ENCODE measurements around the gene HEPHL1. TPM values are rescaled to one million over a fixed set of nuclear protein-coding genes. Genes with fewer than 3 reads are reported as not detected.
A peak's percentile ranks its signal among the peaks of the same experiment; 100 is the strongest.

The HEPHL1 gene
- polyA plus RNA-seq, 3 donors = 0.09 TPM; not detected in 2

DNA sequence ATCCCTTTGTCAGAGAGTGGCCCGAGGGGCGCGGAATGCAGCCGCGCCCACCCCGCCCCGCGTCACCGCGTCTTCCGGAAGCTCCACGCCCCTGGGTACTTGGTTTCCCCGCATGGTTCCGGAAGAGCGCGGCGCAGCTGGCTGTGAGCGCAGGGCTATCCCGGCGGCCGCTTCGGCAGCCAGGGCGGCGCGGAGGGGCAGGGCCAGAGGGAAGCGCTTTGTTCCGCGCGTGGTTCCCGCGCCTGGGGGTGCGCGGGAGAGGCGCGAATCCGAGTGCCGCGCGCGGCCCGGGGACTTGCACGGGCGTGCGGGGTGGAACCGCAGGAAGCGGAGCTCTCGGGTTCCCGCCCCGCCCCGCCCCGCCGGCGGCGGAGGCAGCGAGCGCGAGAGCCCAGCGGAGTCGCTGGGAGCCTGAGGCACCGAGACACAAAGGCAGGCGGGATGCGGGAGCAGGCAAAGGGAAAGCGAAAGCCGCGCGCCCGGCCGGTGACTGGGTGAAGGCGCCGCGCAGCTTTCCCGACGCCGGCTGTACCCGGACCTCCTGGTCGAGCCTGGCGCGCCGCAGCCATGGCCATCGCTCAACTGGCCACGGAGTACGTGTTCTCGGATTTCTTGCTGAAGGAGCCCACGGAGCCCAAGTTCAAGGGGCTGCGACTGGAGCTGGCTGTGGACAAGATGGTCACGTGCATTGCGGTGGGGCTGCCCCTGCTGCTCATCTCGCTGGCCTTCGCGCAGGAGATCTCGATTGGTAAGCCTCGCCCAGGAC lies 107.8 kb downstream of the HEPHL1 start, which contains the start of gene PANX1:
PANX1 (plus strand) TSS at position 96 of the 766 bp plus-strand sequence; CDS start at position 568, 472 bp downstream.
- peak; percentile 87 for DNase-seq

DNA sequence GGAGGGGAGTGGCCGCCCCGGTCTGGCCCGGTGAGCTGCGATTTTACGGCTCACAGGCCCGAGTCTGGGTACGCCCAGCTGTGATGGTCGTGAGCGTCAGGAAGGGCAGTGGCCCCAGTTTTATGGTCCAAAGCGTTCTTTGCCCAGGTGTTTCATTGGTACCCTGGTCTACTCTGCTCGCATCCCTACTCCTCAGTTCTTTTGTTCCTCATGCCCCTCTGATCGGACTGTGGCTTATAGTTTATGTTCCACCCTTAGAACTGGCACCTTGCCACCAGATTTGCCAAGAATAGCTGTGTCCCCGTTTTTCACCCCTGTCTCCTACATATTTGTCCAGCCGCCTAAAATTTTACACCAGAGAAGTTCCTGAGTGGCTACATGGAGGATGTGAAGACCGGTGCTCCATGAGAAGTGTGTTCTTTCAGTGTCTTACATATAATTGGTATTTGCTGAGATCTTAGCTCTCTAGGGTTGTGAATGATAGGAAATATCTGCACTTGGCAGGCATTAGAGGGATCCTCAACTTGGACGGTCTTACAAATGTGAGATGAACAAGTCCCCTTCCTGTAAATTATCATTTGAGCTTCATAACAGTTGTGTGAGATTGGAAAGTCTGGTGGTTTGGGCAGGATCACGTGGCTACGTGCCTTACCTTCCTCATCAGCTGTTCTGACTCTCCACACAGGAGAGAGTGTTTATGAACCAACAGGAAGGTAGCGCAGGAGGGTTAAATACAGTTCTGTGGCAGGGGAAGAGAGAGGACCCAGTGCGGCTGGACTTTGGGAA lies 108.6 kb downstream of the HEPHL1 start:
- no peak for DNase-seq

DNA sequence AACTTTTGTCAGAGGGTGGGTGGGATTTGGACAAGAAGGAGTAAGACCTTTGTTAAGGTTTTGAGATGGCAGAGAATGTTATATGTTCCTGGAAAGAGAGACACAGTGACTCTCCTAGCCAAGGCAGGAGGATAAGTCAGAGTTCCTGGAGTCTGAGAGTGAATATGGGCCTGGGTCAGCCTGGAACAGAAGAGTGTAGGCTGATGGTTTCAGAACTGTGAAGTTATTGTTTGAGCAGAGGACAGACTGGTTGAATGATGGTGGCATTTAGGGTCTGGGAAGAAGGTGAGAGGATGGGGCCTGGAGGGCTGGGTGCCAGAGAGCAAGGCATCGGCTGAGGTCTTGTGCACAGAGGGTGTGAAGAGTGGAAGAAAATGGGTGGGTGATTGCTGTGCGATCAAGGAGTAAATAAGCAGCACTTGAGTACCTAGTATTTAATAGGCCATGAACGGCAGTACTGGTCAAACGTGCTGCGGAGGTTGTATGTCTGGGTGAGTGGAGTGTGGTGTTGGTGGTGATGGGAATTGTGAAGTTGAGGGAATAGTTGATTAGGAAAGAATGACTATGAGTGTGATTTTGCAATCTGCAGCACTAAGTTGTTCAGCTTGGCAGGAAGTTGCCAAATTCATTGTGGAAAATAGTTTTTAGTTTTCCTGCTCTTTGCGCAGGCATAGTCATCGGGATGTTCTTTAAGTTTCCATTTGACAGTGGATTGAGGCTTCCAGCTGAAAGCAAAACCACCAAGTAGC lies 109.3 kb downstream of the HEPHL1 start:
- DNase-seq = no peak

DNA sequence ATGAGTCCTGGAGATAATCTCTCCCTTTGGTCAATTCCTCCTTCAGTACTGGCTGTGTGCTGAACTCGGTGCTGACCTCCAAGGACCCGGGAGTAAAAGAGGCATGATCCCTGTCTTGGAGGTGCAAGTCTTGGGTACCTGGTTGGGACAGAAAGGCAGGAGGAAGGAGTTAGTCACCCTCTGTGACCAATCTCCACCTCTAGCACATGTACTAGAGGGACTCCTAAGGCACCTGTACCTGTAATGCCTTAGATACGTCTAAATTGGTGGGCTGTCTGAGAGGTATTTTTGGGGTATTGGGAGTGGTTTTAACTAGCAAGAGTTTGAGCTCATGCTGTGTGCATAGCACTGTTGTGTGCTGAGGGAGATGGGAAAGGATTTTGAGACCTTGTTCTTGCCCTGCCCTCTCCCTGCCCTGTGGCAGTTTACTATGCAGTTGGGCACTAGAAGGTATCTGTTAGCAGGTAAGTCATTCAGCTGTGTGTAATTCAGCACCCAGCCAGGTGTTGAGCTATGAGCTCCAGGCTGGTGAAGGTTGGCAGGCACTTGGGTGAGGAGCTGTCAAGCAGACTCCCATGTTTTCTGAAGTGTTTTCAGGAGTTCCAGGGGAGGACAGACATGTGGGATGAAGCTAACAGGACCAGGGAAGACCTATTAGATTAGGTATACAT lies 110.0 kb downstream of the HEPHL1 start:
- no peak for DNase-seq

- no peak for DNase-seq
Measured at GRCh38 chr11:94131718-94132115, 110.6 kb downstream of the HEPHL1 start.

GRCh38 chr11:94132152-94132558 lies 111.0 kb downstream of the HEPHL1 start:
- no peak for DNase-seq

DNA sequence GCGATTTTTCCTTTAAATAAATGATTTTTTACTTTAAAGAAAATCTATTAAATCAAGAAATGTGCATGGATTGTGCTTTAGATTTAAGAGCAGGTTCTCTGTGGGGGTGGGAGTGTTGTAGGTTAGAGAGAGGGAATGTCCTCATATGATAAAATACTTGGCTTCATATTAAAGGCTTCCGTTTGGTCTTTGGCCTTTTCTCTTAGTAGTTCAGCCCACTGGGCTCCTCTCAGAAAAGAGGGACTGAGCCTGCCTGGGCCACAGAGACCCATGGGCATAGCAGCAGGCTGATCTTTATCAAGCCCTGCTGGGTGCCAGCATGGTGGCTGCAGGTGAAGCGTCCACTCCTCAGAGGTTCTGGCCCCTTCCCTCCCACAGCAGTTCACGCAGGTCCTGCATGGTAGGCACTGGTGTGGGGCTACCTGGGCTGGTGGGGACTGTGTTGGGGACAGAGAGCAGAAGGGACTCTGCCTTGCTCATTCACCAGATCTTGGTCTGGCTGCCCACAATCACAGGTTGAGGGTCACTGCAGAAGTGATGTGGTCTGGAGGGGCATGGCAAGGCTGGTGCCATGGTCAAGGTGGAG lies 111.8 kb downstream of the HEPHL1 start:
- DNase-seq = no peak

DNA sequence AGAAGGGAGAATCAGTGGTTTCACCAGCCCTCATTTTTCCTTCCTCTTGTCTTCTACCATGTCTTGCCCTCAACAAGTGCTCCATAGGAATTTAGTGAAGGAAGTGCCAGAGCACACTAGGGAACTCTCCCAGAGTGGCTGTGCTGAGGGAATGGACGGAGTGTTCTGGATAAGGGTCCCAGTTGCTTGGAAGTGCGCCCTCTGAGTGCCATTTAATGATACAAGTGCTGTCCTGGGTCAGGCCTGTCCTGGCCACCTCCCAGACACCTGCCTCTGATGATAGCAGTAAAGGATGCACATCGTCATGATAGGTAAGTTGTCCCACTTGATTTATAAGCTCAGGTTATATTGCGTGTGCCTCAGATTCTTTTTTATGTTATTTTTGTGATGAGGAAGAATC lies 112.6 kb downstream of the HEPHL1 start:
- no peak for DNase-seq

DNA sequence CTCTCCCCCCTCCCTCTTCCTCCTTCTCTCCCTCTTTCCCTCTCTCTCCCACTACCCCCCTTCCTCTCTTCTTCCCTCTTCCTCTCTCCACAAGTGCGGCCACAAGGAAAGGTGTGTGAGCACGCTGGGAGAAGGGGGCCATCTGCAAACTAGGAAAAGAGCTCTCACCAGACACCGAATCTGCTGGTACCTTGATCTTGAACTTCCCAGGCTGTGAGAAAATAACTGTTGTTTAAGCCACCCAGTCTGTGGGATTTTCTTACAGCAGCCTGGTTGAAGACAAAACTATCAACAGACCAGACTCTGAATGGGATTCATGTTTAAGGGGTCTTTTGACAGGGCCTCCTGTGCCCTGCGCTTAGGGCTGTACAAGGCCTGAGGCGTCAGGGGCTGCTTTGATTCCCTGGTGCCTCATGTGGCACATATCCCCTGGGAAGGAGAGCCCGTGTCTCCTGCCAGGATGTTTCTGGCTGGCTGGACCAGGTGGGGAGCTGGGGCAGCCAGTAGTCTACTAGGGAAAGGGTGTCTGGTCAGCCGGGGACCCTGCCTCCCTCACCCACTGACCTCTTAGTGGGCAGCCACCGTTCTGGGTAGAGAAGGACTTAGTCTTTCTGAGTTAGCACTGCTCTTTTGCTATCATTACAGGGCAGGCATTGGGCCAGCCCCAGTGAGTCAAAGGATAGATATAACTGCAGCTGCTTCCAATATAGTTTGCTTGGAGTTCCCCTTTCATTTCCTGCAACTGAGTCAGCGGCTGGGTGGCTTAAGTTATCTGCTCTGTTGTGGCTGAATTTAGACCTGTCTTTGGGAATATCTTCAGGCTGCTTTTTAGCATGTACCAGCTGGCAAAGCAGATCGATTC lies 113.7 kb downstream of the HEPHL1 start:
- DNase-seq = no peak

GRCh38 chr11:94139416-94139815 lies 118.3 kb downstream of the HEPHL1 start:
- DNase-seq = no peak

- no peak for DNase-seq
Measured at GRCh38 chr11:94140154-94140655, 119.1 kb downstream of the HEPHL1 start.

GRCh38 chr11:94141511-94142307 lies 120.6 kb downstream of the HEPHL1 start:
- no peak for DNase-seq

DNA sequence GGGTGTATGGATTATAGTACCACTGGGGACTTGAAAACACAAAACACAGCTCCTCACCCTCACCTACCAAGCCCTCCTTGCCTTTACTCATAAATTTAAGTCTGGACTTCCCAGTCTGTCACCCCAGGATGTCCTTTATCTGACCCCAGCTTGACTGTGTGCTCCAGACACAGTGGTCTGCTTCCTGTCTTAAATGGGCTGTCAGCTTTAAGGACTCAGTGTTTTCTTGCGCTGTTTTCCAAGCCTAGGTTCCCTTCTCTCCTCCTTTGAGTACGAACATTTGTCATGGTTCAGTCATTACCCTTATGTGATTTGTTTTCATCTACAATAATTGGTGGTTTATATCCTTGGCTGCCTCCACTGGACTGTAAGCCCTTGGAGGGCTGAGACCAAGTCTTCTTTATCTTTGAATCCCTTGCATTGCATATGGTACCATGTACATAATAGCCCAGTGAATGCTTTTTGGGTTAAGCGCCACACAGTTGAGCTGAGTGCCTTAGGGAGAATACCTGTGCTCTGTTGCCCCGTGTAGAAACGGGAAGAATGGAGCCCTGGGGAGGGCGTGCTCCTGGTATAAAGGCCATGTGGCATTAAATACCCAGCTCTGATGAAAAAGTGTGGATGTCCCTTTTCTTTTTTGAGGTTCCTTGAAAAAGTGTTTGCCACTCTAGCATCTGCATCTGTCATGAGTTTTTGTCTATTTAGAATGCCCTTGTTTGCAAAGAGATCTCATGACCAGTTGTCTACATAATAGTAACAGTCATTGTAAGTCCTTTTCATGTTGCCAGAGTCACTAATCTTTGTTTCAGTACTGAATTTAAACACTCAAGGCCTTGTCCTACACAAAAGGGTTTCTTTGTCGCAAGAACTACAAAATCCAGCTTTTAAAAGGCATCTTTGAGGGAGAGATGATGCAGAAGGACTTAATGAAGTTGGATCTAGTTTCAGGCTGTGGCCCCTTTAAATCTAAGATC lies 121.4 kb downstream of the HEPHL1 start:
- peak; percentile 46 for DNase-seq

DNA sequence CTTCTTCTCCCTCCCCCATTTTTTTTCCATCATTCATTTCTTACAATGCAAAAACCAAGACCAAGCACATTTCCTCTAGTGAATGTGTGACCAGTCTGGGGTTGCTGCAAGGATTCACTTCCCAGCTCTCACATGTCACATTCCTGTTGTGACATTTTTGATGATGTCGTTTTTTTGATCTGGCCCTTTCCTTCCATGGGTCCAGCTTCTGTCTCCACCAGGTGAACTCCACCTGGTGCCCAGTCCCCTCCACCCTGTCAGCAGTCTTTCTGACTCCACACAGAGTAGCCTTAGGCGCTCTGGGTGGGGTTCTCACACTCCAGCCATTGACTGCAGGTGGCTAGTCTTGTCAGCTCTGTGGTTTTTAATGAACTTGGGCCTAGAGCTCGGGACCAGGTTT lies 123.1 kb downstream of the HEPHL1 start:
- DNase-seq = no peak

GRCh38 chr11:94144664-94145063 lies 123.5 kb downstream of the HEPHL1 start:
- DNase-seq = no peak

GRCh38 chr11:94145431-94145830 lies 124.3 kb downstream of the HEPHL1 start:
- DNase-seq = no peak

DNA sequence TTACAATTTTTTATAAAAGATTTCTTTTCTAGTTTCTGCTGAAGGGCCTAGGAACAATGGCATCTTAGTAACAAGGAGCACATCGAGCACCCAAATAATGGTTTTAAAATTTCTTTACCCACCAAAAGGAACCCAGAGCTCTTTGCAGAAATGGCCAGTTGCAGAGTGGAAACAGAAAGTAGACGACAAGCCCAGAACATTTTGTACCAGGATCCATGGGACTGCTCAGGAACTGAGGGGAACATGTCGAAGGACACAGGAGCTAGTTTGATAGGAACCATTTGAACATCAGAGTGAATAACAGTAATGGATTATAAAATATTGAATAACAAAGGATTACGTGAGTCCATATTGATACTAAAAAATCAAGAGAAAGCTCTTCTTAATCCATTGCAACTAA lies 124.8 kb downstream of the HEPHL1 start:
- DNase-seq = no peak

GRCh38 chr11:94147433-94147845 lies 126.3 kb downstream of the HEPHL1 start:
- no peak for DNase-seq
